HG03097 (cell line): Measurements from ENCODE around the gene SENP1.

Experiments used
- ATAC-seq: cut with Tn5 transposase; IDR thresholded peaks from one replicate; pipeline ENCODE4 v1.9.1; 2021; ENCODE audit not compliant: unreplicated experiment, low FRiP score

Gene SENP1

GRCh38 chr12:48068457-48068856, 37.4 kb downstream of the SENP1 start:
- no peak for ATAC-seq

GRCh38 chr12:48067250-48067938, 38.5 kb downstream of the SENP1 start:
- no peak for ATAC-seq

GRCh38 chr12:48065041-48065440, 40.8 kb downstream of the SENP1 start:
- ATAC-seq, result no peak

- no peak for ATAC-seq
These were observed 42.3 kb downstream of the SENP1 start for GRCh38 chr12:48063530-48063929.

GRCh38 chr12:48061938-48062719, 43.8 kb downstream of the SENP1 start:
- ATAC-seq, result no peak

GRCh38 chr12:48060474-48060873, 45.4 kb downstream of the SENP1 start:
- no peak for ATAC-seq

GRCh38 chr12:48058771-48059170, 47.1 kb downstream of the SENP1 start:
- no peak for ATAC-seq

GRCh38 chr12:48054955-48055821, 50.7 kb downstream of the SENP1 start:
- ATAC-seq, result no peak

GRCh38 chr12:48053883-48054282, 52.0 kb downstream of the SENP1 start:
- ATAC-seq, result no peak

GRCh38 chr12:48053122-48053521, 52.8 kb downstream of the SENP1 start:
- ATAC-seq, result no peak

- no peak for ATAC-seq
These were observed 54.2 kb downstream of the SENP1 start for GRCh38 chr12:48051681-48052080.

GRCh38 chr12:48050174-48050573, 55.7 kb downstream of the SENP1 start:
- ATAC-seq, result no peak

- no peak for ATAC-seq
These were observed 59.8 kb downstream of the SENP1 start for GRCh38 chr12:48045965-48046518.

GRCh38 chr12:48045061-48045846, 60.6 kb downstream of the SENP1 start:
- ATAC-seq, result no peak

GRCh38 chr12:48044396-48044795, 61.5 kb downstream of the SENP1 start:
- no peak for ATAC-seq

- no peak for ATAC-seq
These were observed 62.1 kb downstream of the SENP1 start for GRCh38 chr12:48043771-48044170.

GRCh38 chr12:48041591-48042423, 64.1 kb downstream of the SENP1 start:
- ATAC-seq, result no peak

- ATAC-seq, result no peak
These were observed 65.5 kb downstream of the SENP1 start for GRCh38 chr12:48040354-48040753.

GRCh38 chr12:48039151-48039550, 66.7 kb downstream of the SENP1 start:
- no peak for ATAC-seq
